ENCODE measurements around the gene MED15. TPM values are rescaled to one million over a fixed set of nuclear protein-coding genes. Genes with fewer than 3 reads are reported as not detected.

MED15 gene
- total RNA-seq, 1 donor from 2014 or later: 51.9 TPM

GRCh38 chr22:20601308-20601707 is 93.9 kb downstream of the MED15 start:
- DNase-seq (ENCODE audit: low read depth): no peak
- TF ChIP-seq, protein P1, sequence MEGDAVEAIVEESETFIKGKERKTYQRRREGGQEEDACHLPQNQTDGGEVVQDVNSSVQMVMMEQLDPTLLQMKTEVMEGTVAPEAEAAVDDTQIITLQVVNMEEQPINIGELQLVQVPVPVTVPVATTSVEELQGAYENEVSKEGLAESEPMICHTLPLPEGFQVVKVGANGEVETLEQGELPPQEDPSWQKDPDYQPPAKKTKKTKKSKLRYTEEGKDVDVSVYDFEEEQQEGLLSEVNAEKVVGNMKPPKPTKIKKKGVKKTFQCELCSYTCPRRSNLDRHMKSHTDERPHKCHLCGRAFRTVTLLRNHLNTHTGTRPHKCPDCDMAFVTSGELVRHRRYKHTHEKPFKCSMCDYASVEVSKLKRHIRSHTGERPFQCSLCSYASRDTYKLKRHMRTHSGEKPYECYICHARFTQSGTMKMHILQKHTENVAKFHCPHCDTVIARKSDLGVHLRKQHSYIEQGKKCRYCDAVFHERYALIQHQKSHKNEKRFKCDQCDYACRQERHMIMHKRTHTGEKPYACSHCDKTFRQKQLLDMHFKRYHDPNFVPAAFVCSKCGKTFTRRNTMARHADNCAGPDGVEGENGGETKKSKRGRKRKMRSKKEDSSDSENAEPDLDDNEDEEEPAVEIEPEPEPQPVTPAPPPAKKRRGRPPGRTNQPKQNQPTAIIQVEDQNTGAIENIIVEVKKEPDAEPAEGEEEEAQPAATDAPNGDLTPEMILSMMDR (conservative IDR thresholded peaks at IDR 0.05; ENCODE audit: low read depth, low read length): no peak
- no peak overlapping the region for H3K4me3 ChIP-seq (ENCODE audit: low read depth, low read length)

DNA sequence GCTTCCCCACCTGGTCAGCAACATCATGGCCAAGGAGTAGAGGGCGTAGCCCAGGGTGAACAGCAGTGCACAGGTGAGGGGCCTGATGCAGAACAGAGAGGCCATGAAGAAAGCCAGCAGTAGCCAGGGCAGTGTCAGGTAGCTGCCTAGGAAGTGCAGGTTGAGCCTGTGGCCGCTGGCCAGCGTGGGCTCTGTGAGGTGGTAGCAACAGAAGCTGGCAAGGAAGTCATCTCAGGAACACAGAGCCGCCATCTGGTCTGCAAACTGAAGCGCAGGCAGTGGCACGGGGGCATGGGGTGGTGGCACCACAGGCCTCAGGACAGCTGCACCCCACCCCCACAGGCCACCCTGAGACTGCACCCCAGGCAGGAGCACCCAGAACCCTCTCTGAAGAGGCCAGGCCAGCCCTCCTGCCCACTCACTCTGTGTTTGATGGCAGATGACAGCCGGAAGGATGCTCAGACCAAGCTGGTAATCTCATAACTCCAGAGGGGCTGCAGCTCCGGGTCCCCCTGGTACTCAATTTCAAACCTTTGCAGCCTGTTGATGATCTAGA is 95.3 kb downstream of the MED15 start:
- TF ChIP-seq, protein P1 (conservative IDR thresholded peaks at IDR 0.05; ENCODE audit: low read depth, low read length): no peak
- no peak overlapping the region for H3K4me3 ChIP-seq (ENCODE audit: low read depth, low read length)
- no peak for DNase-seq (ENCODE audit: low read depth)

- no peak overlapping the region for H3K4me3 ChIP-seq (ENCODE audit: low read depth, low read length)
- DNase-seq (ENCODE audit: low read depth): no peak
- TF ChIP-seq, protein P1 (conservative IDR thresholded peaks at IDR 0.05; ENCODE audit: low read depth, low read length): no peak
Observed at GRCh38 chr22:20604092-20604747, 96.8 kb downstream of the MED15 start.

DNA sequence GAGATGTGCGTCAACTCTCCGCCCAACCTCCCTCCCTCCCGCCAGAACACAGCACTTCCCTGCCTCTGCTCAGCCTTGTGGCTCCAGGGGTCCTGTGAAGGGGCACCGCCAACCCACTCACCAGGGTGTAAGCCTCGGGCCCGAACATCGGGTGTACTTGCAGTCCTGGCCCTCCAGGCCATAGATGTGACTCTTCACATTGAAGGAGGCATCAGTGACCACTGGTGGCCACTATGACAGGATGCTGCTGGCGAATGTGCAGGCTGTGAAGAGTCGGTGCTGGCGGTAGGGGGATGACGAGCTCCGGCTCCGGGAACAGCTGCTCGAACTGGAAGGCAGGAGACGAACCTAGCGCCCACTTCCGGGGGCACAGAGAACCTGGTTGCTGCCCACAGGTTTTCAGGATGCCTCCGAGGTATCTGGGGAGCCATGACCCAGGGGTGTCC is 97.4 kb downstream of the MED15 start:
- H3K4me3 ChIP-seq (ENCODE audit: low read depth, low read length): no peak overlapping the region
- TF ChIP-seq, protein P1 (conservative IDR thresholded peaks at IDR 0.05; ENCODE audit: low read depth, low read length): no peak
- DNase-seq (ENCODE audit: low read depth): no peak

- H3K4me3 ChIP-seq (ENCODE audit: low read depth, low read length): no peak overlapping the region
Observed at GRCh38 chr22:20605328-20605727, 97.9 kb downstream of the MED15 start.

GRCh38 chr22:20606041-20606783 is 98.8 kb downstream of the MED15 start:
- TF ChIP-seq, protein P1 (conservative IDR thresholded peaks at IDR 0.05; ENCODE audit: low read depth, low read length): peak; percentile 81

More at GRCh38 chr22:20605328-20605727, 97.9 kb downstream of the MED15 start:
- TF ChIP-seq, protein P1 (conservative IDR thresholded peaks at IDR 0.05; ENCODE audit: low read depth, low read length): no peak
- no peak for DNase-seq (ENCODE audit: low read depth)

More at GRCh38 chr22:20606041-20606783, 98.8 kb downstream of the MED15 start:
- DNase-seq (ENCODE audit: low read depth): peak; percentile 1
- no peak overlapping the region for H3K4me3 ChIP-seq (ENCODE audit: low read depth, low read length)
